B cell (primary cell): ENCODE data around the gene PLPP2. TPM values are rescaled to one million over a fixed set of nuclear protein-coding genes. Genes with fewer than 3 reads are reported as not detected.

Source experiments
- ATAC-seq: fragments of 200-7000 bp; cut with Tn5 transposase; one replicate; pipeline ENCODE4 v1.10.0; 2021; ENCODE audit warnings: low read depth, mild to moderate bottlenecking, moderate number of reproducible peaks, moderate library complexity
- CTCF ChIA-PET: fragments of 350-600 bp; sonication (Branson Sonifier 250); formaldehyde crosslinking; loops from one replicate; lab custom pipeline; 2021; ENCODE audit warnings: antibody characterized with exemption, inconsistent platforms; lab: Charles Lee
- POLR2A ChIA-PET: fragments of 350-600 bp; sonication (Branson Sonifier 250); formaldehyde crosslinking; loops from one replicate; lab custom pipeline; 2021; ENCODE audit warnings: antibody characterized with exemption; lab: Charles Lee
- DNase-seq: peaks from one replicate; pipeline ENCODE4 v3.0.0; 2013
- H2AFZ ChIP-seq: 2 replicates; pipeline ENCODE4 v1.6.1; 2012; ENCODE audit warnings: mild to moderate bottlenecking, low read depth, low read length; ENCODE audit not compliant: insufficient read depth, poor library complexity, severe bottlenecking
- H3K27ac ChIP-seq, 2 donors: 1 replicate in 1 of 2; 2 replicates in 1 of 2; pipeline ENCODE4 v1.5.1; 2012 to 2013; ENCODE audit warnings: low read length in 2 of 2, mild to moderate bottlenecking in 2 of 2, moderate library complexity in 1 of 2
- H3K27me3 ChIP-seq, 4 experiments: fragments of 200-600 bp in 1 of 4; sonication (generic) in 1 of 4; replicated peaks in 1 of 4; 1 replicate in 2 of 4; 2 replicates in 2 of 4; pipeline versions ENCODE4 v1.6.1 to v1.7.0; 2013 to 2016; ENCODE audit warnings: low read length in 3 of 4, mild to moderate bottlenecking in 2 of 4, mixed read lengths in 1 of 4, moderate library complexity in 1 of 4; ENCODE audit not compliant: insufficient read depth in 4 of 4, control insufficient read depth in 3 of 4; ENCODE audit errors: control extremely low read depth in 1 of 4
- H3K36me3 ChIP-seq, 2 experiments: replicated peaks in 1 of 2; 1 replicate in 1 of 2; 2 replicates in 1 of 2; pipeline versions ENCODE4 v1.6.1 to v1.7.1; 2013; ENCODE audit warnings: low read length in 1 of 2; ENCODE audit not compliant: insufficient read depth in 2 of 2, control insufficient read depth in 1 of 2; ENCODE audit errors: control extremely low read depth in 1 of 2, extremely low read depth in 1 of 2
- H3K4me1 ChIP-seq, 2 donors: fragments of 200-600 bp in 1 of 2; sonication (generic) in 1 of 2; 1 replicate in 1 of 2; 2 replicates in 1 of 2; pipeline versions ENCODE4 v1.5.1 to v1.6.1; 2013 to 2017; ENCODE audit warnings: low read length in 2 of 2; ENCODE audit not compliant: control insufficient read depth in 2 of 2, insufficient read depth in 2 of 2
- H3K4me2 ChIP-seq: replicated peaks from 2 replicates; pipeline ENCODE3; 2012; ENCODE audit warnings: mild to moderate bottlenecking, low read depth, low read length; ENCODE audit not compliant: poor library complexity, severe bottlenecking
- H3K4me3 ChIP-seq, 5 experiments: fragments of 200-600 bp in 1 of 5; sonication (generic) in 1 of 5; 1 replicate in 3 of 5; 2 replicates in 2 of 5; pipeline versions ENCODE4 v1.5.1 to v1.7.0; 2011 to 2016; ENCODE audit warnings: low read length in 4 of 5, mild to moderate bottlenecking in 4 of 5, low read depth in 2 of 5, control low read depth in 1 of 5, moderate library complexity in 1 of 5; ENCODE audit not compliant: insufficient read depth in 1 of 5; ENCODE audit errors: control extremely low read depth in 1 of 5, extremely low read depth in 1 of 5
- H3K79me2 ChIP-seq: fragments of 200-600 bp; sonication (generic); one replicate; pipeline ENCODE4 v1.6.0; 2016; ENCODE audit warnings: low read length; ENCODE audit not compliant: control insufficient read depth, insufficient read depth
- H3K9ac ChIP-seq: fragments of 200-600 bp; sonication (generic); 2 replicates; pipeline ENCODE4 v1.6.1; 2017; ENCODE audit warnings: mild to moderate bottlenecking, low read length, moderate library complexity
- H3K9me3 ChIP-seq, 3 donors: one replicate each; pipeline versions ENCODE4 v1.6.1 to v1.7.1; 2013; ENCODE audit warnings: low read length in 2 of 3; ENCODE audit not compliant: control insufficient read depth in 2 of 3, insufficient read depth in 1 of 3; ENCODE audit errors: control extremely low read depth in 1 of 3
- H4K20me1 ChIP-seq: 2 replicates; pipeline ENCODE4 v1.6.0; 2012; ENCODE audit warnings: mild to moderate bottlenecking, low read length; ENCODE audit not compliant: insufficient read depth, control insufficient read depth, poor library complexity, severe bottlenecking
- H3K27ac Mint-ChIP-seq: one replicate; pipeline ENCODE4 v1.8.0; 2021; ENCODE audit warnings: mixed read lengths
- H3K27me3 Mint-ChIP-seq: one replicate; pipeline ENCODE4 v1.8.0; 2021; ENCODE audit warnings: mixed read lengths
- H3K4me1 Mint-ChIP-seq: one replicate; pipeline ENCODE4 v1.8.0; 2021; ENCODE audit warnings: mixed read lengths
- H3K4me3 Mint-ChIP-seq: one replicate; pipeline ENCODE4 v1.8.0; 2021; ENCODE audit warnings: mixed read lengths
- H3K9me3 Mint-ChIP-seq: one replicate; pipeline ENCODE4 v1.8.0; 2022; ENCODE audit warnings: mixed read lengths; ENCODE audit not compliant: insufficient read depth
- CTCF ChIP-seq: fragments of 200-600 bp; IDR thresholded peaks from one replicate; pipeline ENCODE4 v1.8.0; 2022; ENCODE audit warnings: antibody characterized with exemption, mild to moderate bottlenecking
- EZH2 ChIP-seq: IDR thresholded peaks from 2 replicates; pipeline ENCODE4 v1.6.1; 2012; ENCODE audit warnings: borderline replicate concordance, low read depth, mild to moderate bottlenecking, moderate library complexity, low read length; ENCODE audit not compliant: insufficient read depth, poor library complexity, severe bottlenecking
- WGBS: methylation state at CpG from one replicate; pipeline ENCODE4 v1.1.5; 2013; ENCODE audit warnings: missing lambda C conversion rate; ENCODE audit not compliant: insufficient coverage; 5-methylcytosine and 5-hydroxymethylcytosine counted together
- intact Hi-C: fragments of 100-400 bp; cut with micrococcal nuclease; formaldehyde crosslinking; loops from one replicate; pipeline ENCODE4 v1.10.0; 2022
- polyA plus RNA-seq: library from polyadenylated mRNA; depleted of rRNA; stranded (reverse); fragments of >200 nt; gene quantifications from 2 replicates; pipeline ENCODE4 v1.2.3, GENCODE V29; 2012
- total RNA-seq, 2 donors: library from RNA; stranded (reverse); fragments of 120-200 nt in 1 of 2; gene quantifications; 1 replicate in 1 of 2; 2 replicates in 1 of 2; pipeline versions ENCODE4 v1.2.3 to v1.2.4, GENCODE V29; 2013 to 2022

The PLPP2 gene
- total and polyA plus RNA-seq, 2 donors (not counting 1 experiment from before 2014, with no cell fraction given), result 0.37 to 1.3 TPM

GRCh38 chr19:338421-338820 is 47.2 kb upstream of the PLPP2 start:
- Histone ChIP-seq H3K27ac (no peak overlapping the region), H3K9me3 (peaks cover 0 to 2% (median 0%) of the 10 kb centered on the region in 3 donors), H3K27me3 (no peaks in the 10 kb centered on the region), H2AFZ (no peak overlapping the region), H4K20me1 (peaks cover 39% of the 10 kb centered on the region), H3K79me2 (peaks cover 58% of the 10 kb centered on the region), H3K9ac (no peak overlapping the region), H3K36me3 (peaks cover 0 to 19% of the 10 kb centered on the region in 2 experiments), H3K4me3 (no peak overlapping the region), H3K4me1 (peaks cover 10 to 13% of the 10 kb centered on the region in 2 donors), H3K4me2 (no peak overlapping the region)
- Mint-ChIP-seq H3K4me1 (peaks cover 41% of the 10 kb centered on the region), H3K9me3 (peaks cover 3% of the 10 kb centered on the region), H3K4me3 (no peak overlapping the region), H3K27me3 (no peaks in the 10 kb centered on the region), H3K27ac (no peak overlapping the region)
- intact Hi-C loops, result no loop called here
- 90% methylated on average over 4 of the region's 5 CpGs for WGBS
- no peak for TF ChIP-seq EZH2
- POLR2A ChIA-PET, result no interaction called here
- DNase-seq, result no peak
- CTCF ChIA-PET, result no interaction called here
- no peak for ATAC-seq

- intact Hi-C loops, result no loop called here
- Histone ChIP-seq H3K9me3 (peaks cover 0 to 2% (median 0%) of the 10 kb centered on the region in 3 donors), H3K4me2 (no peak overlapping the region), H4K20me1 (peaks cover 21% of the 10 kb centered on the region), H3K79me2 (peaks cover 38% of the 10 kb centered on the region), H3K4me1 (no peaks in the 10 kb centered on the region), H3K27ac (no peak overlapping the region), H3K36me3 (peaks cover 0 to 22% of the 10 kb centered on the region in 2 experiments), H2AFZ (no peak overlapping the region), H3K9ac (no peak overlapping the region), H3K4me3 (no peak overlapping the region), H3K27me3 (no peaks in the 10 kb centered on the region)
- ATAC-seq (no peak), DNase-seq (no peak)
- no peak overlapping the region for H3K4me3 Mint-ChIP-seq
- POLR2A ChIA-PET, result no interaction called here
- peaks cover 20% of the 10 kb centered on the region for H3K4me1 Mint-ChIP-seq
- whole genome bisulfite sequencing, result 98% methylated on average over 19 of the region's 20 CpGs
- H3K9me3 Mint-ChIP-seq, result peaks cover 3% of the 10 kb centered on the region
- no peak overlapping the region for H3K27ac Mint-ChIP-seq
- TF ChIP-seq EZH2 (no peak), CTCF (no peak)
- CTCF ChIA-PET, result no interaction called here
- H3K27me3 Mint-ChIP-seq, result no peaks in the 10 kb centered on the region
These were observed 44.9 kb upstream of the PLPP2 start for GRCh38 chr19:336067-336614.
